Eye (tissue), 1 donor: ENCODE results near the gene MYO5B.

Experiments
- DNase-seq: peaks from one replicate; pipeline ENCODE4 v3.0.0-alpha.2; 2015

MYO5B gene

DNA sequence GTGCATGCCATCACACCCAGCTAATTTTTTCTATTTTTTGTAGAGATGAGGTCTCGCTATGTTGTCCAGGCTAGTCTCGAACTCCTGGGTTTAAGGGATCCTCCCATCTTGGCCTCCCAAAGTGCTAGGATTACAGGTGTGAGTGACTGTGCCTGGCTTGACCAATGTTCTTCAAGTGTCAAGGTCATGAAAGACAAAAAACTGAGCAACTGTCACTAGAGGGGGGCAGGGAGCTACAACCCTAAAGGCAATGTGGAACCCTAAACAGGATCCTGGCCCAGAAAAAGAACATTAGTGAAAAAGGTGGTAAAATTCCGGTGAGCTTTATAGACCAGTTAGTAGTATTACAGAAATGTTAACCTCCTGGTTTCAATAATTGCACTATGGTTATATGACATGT, 7.3 kb downstream of the MYO5B start:
- DNase-seq, result no peak

DNA sequence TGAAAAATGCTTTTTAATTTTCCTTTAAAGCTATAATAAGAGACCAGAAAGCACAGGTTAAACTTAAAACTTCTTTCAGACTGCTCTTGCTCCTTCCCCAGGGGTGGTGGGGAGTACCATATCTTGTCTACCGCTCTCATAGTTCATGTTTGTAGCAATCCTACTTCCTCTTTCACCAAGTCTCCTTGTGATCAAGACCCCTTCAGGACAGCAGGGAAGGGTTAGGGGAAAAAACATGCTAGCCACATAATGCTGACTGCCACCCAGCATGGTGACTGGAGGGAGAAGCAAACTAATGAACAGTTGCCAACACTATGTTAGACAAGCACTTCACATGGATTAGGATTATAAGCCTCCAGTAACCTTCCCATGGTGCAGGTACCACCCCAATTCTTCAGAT, 8.6 kb downstream of the MYO5B start:
- no peak for DNase-seq

DNA sequence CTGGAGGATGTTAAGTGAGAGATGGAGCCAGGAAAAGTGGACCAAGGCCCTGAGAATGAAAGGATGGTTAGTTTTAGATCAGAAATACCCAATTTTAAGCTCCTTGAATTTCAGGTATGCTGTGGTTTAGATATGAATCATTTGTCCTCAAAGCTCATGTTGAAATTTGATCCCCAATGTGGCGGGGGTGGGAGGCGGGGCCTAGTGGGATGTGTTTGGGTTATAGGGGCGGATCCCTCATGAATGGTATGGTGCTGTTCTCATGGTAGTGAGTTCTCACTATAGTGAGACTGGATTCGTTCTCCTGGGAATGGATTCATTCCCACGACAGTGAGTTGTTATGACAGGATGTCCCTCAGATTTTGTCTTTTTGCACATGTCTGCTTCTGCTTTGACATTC, 11.4 kb downstream of the MYO5B start:
- DNase-seq, result no peak

DNA sequence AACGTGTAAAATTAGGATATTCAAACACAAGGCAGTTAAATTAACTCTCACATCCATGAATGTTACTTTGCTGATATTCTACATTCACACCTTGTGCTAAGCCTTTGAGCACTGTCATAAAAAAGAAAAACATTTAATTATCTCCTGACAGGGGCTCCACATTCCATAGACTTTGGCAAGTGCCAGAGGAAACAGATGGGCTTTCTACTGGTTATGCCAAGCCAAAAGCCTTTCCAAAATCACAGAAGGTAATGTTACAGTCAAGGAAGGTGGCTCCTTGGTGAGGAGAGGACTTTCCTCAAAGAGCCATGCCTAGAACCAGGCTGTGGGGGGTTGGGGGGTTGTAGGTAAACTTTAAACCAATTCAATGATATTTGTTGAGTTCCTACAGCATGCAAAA, 12.4 kb downstream of the MYO5B start:
- no peak for DNase-seq

- DNase-seq, result no peak
These were observed 13.4 kb downstream of the MYO5B start for GRCh38 chr18:50181590-50181989.

DNA sequence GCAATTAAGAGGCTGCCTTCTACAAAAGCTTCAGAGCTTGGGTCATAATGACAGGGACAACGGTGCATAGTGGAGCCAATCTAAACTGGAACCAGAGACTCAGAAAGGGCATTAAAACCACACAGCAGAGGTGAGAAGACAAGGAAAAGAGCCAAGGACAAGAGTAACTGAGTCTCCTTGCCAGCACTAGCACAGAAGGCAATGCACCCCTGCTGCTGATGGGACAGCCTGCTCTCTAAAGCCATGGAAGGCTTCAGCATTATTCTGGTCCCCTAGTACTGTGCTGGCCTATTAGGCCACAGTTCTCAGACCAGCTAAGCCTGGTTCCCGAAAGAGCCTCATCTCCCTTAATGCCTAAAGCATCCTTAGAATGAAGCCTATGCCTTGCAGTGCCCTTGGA, 15.5 kb downstream of the MYO5B start:
- no peak for DNase-seq

GRCh38 chr18:50177294-50177992, 17.5 kb downstream of the MYO5B start:
- DNase-seq, result no peak

GRCh38 chr18:50172367-50172766, 22.6 kb downstream of the MYO5B start:
- no peak for DNase-seq

GRCh38 chr18:50171406-50171805, 23.5 kb downstream of the MYO5B start:
- DNase-seq, result no peak

- DNase-seq, result no peak
These were observed 24.9 kb downstream of the MYO5B start for GRCh38 chr18:50170004-50170403.

GRCh38 chr18:50169149-50169548, 25.8 kb downstream of the MYO5B start:
- DNase-seq, result no peak

- no peak for DNase-seq
These were observed 27.0 kb downstream of the MYO5B start for GRCh38 chr18:50167966-50168365.

DNA sequence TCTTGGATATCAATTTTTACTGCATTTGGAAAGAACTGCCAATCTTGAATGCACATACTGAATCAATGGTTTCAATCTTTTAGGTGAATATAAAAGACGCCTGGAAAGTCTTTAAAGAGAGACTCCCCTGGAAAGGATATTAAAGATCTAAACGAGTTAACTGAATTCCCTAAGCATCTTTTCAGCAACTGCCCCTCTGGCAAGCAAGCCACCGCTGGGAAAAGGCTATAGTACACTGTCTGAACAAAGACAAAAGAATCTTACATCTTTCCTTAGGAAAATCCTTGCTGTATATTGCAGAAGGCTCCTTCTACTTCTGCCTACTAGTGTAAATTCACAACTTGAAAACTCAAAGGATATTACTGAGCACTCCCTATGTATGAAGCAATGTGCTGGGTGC, 28.0 kb downstream of the MYO5B start:
- no peak for DNase-seq

- no peak for DNase-seq
These were observed 31.4 kb downstream of the MYO5B start for GRCh38 chr18:50163505-50163904.

- DNase-seq, result peak; percentile 21
These were observed 32.3 kb downstream of the MYO5B start for GRCh38 chr18:50162486-50163304.

GRCh38 chr18:50161597-50162205, 33.2 kb downstream of the MYO5B start:
- peak; percentile 10 for DNase-seq

- DNase-seq, result no peak
These were observed 35.3 kb downstream of the MYO5B start for GRCh38 chr18:50159654-50160046.

- peak; percentile 83 for DNase-seq
These were observed 35.9 kb downstream of the MYO5B start for GRCh38 chr18:50158866-50159653.

DNA sequence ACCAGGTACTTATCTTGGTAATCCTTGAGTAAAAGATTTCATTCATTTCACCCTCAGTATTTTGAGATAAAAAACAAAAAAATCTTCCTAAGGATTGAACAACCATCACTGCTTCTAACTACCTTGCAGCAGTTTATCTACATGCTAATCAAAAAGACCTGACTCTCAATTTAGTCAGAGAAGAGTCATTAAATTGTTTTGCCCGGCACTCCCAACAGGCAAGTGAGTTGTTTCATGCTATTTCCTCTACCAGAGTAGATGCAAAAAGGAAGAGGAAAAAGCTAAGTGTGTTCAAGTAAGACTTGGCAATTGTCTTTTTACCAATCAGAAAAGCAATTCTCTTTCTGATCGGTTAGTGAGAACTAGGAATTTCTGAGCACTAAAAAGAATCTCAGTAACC, 39.5 kb downstream of the MYO5B start:
- no peak for DNase-seq

- DNase-seq, result no peak
These were observed 40.5 kb downstream of the MYO5B start for GRCh38 chr18:50154420-50154819.

- no peak for DNase-seq
These were observed 42.0 kb downstream of the MYO5B start for GRCh38 chr18:50152900-50153299.

DNA sequence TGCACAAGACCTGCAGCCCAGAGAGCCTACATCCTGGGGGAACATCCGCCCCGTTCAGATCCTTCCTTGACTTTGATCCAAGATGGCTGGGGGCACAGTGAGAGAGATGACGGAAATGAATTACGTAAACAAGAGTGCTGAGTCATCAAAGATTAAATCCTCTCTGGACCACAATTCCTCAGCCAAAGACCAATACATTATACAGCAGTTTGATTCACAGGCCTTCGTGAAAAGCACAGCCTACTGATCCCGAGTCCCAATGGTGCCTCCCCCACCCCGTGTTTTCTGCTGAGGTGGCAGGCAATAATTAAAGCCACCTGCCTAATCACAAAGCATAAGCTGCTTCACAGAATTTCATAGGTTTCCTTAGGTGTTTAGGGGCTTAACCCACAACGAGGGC, 43.0 kb downstream of the MYO5B start:
- no peak for DNase-seq

GRCh38 chr18:50144540-50144939, 50.4 kb downstream of the MYO5B start:
- DNase-seq, result no peak
